ENCODE measurements around the gene PCSK6.

The PCSK6 gene

DNA sequence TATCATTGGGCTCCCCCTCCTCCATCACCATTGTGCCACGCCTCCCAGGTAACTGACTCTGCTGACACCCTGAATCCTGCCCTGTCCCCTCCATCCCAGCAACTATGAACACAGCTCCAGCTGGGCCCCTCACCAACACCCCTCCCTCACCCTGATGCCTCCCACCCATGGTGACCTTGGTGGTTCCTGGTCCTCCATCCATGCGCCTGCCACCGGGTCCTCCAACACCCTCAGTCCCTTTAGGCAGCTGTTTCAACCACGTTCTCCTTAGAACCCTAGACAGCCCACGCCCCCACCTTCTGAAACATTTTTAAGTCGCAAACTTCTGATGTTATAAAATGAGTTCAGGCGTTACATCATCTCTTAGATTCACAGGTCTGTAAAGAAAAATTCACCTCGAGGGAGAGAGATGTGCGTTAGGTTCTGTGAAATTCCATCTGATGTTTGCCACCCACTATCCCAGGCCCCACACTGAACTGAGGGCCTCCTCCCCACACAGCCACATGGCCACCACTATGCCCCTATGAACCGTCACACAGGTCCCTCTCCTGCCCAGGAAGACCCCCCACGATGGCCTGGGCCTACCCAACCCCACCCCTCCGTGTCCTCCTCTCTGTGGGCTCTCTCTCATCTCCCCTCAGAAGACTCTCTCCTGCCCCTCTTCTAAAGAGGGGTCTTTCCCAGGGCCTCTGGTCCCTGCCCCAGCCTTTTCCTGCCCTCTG is 29.8 kb downstream of the PCSK6 start:
- Histone ChIP-seq H3K9me2 (replicated peaks; ENCODE audit: insufficient read depth, low read length) (no peaks in the 10 kb centered on the region), H3K79me2 (ENCODE audit: low read length) (no peaks in the 10 kb centered on the region), H3K4me2 (ENCODE audit: low read depth, low read length) (no peak overlapping the region), H2AFZ (ENCODE audit: low read length) (no peak overlapping the region), H3K4me1 (ENCODE audit: low read length) (no peaks in the 10 kb centered on the region), H3K27ac (ENCODE audit: low read length) (no peak overlapping the region), H3F3A (ENCODE audit: insufficient read depth, low read length) (no peaks in the 10 kb centered on the region), H3K36me3 (replicated peaks; ENCODE audit: insufficient read depth, low read length) (no peaks in the 10 kb centered on the region), H3K9ac (ENCODE audit: low read length) (no peak overlapping the region), H3K27me3 (replicated peaks; ENCODE audit: insufficient read depth, low read length) (no peaks in the 10 kb centered on the region), H3K9me3 (replicated peaks; ENCODE audit: insufficient read depth, low read length) (no peaks in the 10 kb centered on the region), H4K20me1 (ENCODE audit: insufficient read depth, low read length) (no peaks in the 10 kb centered on the region), H3K4me3 (ENCODE audit: low read length) (no peak overlapping the region)
- DNase-seq: no peak
- no peak for TF ChIP-seq EZH2 (optimal IDR thresholded peaks at IDR 0.05; ENCODE audit: low read depth, low read length)
- TF ChIP-seq, protein P1, sequence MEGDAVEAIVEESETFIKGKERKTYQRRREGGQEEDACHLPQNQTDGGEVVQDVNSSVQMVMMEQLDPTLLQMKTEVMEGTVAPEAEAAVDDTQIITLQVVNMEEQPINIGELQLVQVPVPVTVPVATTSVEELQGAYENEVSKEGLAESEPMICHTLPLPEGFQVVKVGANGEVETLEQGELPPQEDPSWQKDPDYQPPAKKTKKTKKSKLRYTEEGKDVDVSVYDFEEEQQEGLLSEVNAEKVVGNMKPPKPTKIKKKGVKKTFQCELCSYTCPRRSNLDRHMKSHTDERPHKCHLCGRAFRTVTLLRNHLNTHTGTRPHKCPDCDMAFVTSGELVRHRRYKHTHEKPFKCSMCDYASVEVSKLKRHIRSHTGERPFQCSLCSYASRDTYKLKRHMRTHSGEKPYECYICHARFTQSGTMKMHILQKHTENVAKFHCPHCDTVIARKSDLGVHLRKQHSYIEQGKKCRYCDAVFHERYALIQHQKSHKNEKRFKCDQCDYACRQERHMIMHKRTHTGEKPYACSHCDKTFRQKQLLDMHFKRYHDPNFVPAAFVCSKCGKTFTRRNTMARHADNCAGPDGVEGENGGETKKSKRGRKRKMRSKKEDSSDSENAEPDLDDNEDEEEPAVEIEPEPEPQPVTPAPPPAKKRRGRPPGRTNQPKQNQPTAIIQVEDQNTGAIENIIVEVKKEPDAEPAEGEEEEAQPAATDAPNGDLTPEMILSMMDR (IDR thresholded peaks at IDR 0.05; ENCODE audit: low read length): no peak
- no peak for TF ChIP-seq EZH2phosphoT487 (IDR thresholded peaks at IDR 0.05; ENCODE audit: low read length)

DNA sequence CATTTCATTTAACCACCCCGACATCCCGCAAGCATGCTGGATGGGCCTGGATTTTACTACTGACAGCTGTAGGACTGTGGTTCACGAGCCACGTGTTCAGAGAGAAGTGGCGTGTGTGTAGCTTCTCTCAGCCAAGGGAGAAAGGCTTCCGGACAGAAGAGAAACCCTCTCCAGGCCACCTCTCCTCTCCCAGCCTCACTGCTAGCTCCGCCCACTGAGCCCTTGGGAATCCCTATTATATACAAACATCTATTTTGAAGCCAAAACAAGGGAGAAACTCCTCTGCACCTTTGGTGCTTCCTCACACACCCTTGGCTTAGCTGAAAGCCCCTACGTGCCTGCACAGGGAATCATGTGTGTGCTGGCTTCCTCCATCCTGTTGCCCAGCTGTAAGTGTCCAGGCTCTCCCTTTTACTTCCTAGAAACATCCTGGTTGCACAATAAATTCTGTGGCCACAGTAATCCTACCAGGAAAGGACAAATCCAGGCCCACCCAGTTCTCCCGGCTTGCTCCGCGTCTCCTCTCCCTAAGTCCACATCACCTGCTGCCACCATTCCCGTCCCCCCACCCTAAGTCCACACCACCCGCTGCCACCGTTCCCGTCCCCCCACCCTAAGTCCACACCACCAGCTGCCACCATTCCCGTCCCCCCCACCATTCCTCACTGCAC is 30.5 kb downstream of the PCSK6 start:
- Histone ChIP-seq H3K9me2 (replicated peaks; ENCODE audit: insufficient read depth, low read length) (no peaks in the 10 kb centered on the region), H3K79me2 (ENCODE audit: low read length) (no peaks in the 10 kb centered on the region), H3K4me1 (ENCODE audit: low read length) (no peaks in the 10 kb centered on the region), H4K20me1 (ENCODE audit: insufficient read depth, low read length) (no peaks in the 10 kb centered on the region), H2AFZ (ENCODE audit: low read length) (no peak overlapping the region), H3K9ac (ENCODE audit: low read length) (no peak overlapping the region), H3K27ac (ENCODE audit: low read length) (no peak overlapping the region), H3K9me3 (replicated peaks; ENCODE audit: insufficient read depth, low read length) (no peaks in the 10 kb centered on the region), H3K36me3 (replicated peaks; ENCODE audit: insufficient read depth, low read length) (no peaks in the 10 kb centered on the region), H3K4me2 (ENCODE audit: low read depth, low read length) (no peak overlapping the region), H3K4me3 (ENCODE audit: low read length) (no peak overlapping the region), H3F3A (ENCODE audit: insufficient read depth, low read length) (no peaks in the 10 kb centered on the region), H3K27me3 (replicated peaks; ENCODE audit: insufficient read depth, low read length) (no peaks in the 10 kb centered on the region)
- TF ChIP-seq EZH2 (optimal IDR thresholded peaks at IDR 0.05; ENCODE audit: low read depth, low read length) (no peak), EZH2phosphoT487 (IDR thresholded peaks at IDR 0.05; ENCODE audit: low read length) (no peak)
- TF ChIP-seq, protein P1 (IDR thresholded peaks at IDR 0.05; ENCODE audit: low read length): no peak
- no peak for DNase-seq

DNA sequence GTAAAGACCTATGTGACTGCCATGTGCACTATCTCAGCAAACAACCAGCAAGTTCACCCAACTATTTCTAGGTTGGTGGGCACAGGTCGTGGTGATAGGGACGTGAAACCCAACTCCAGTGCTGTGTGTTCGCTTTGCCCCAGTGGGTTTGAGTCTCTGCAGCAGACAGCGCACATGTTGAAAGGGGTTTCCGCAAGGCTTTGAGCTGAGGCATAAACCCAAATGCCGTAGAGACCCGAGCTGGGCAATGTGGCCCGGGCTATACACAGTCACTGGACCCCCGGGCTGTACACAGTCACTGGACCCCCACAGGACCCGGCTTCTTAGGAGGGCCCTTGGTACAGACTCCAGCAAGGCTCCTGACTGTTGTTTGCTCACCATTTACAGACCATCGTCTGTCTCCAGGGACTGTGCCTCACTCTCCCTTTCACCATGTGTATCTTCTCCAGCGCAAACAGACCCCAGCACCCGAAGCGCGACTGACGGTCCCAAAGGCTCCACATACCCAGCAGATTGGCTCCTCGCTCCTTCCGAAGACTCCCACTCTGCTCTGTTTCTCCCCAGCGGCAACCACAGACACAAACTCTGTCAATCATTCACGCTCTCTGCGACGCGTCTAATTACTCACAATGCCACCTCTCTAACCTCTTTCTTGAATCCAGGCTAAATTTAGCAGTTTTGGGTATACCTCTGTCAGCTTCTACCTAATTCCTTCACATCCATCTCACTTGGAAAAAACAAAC is 31.2 kb downstream of the PCSK6 start:
- Histone ChIP-seq H3K4me3 (ENCODE audit: low read length) (no peak overlapping the region), H3K36me3 (replicated peaks; ENCODE audit: insufficient read depth, low read length) (no peaks in the 10 kb centered on the region), H3K4me1 (ENCODE audit: low read length) (no peaks in the 10 kb centered on the region), H3K4me2 (ENCODE audit: low read depth, low read length) (no peak overlapping the region), H3K27me3 (replicated peaks; ENCODE audit: insufficient read depth, low read length) (no peaks in the 10 kb centered on the region), H3K9me2 (replicated peaks; ENCODE audit: insufficient read depth, low read length) (no peaks in the 10 kb centered on the region), H4K20me1 (ENCODE audit: insufficient read depth, low read length) (no peaks in the 10 kb centered on the region), H3K9me3 (replicated peaks; ENCODE audit: insufficient read depth, low read length) (no peaks in the 10 kb centered on the region), H3K9ac (ENCODE audit: low read length) (no peak overlapping the region), H3K79me2 (ENCODE audit: low read length) (no peaks in the 10 kb centered on the region), H2AFZ (ENCODE audit: low read length) (no peak overlapping the region), H3F3A (ENCODE audit: insufficient read depth, low read length) (no peaks in the 10 kb centered on the region), H3K27ac (ENCODE audit: low read length) (no peak overlapping the region)
- no peak for TF ChIP-seq EZH2 (optimal IDR thresholded peaks at IDR 0.05; ENCODE audit: low read depth, low read length)
- TF ChIP-seq EZH2phosphoT487 (IDR thresholded peaks at IDR 0.05; ENCODE audit: low read length): no peak
- no peak for DNase-seq

Measured in MM.1S (cell line).